ENCODE results near the gene SYT2. TPM values are rescaled to one million over a fixed set of nuclear protein-coding genes. Genes with fewer than 3 reads are reported as not detected.
"Not testable (repeated sequence)": the region's sequence is repeated elsewhere in the genome, so short reads cannot be mapped to it uniquely, and the experiment has no call there.

The SYT2 gene
- total RNA-seq, 1 donor from 2014 or later, result not detected

- H3K27me3 Mint-ChIP-seq, result no peaks in the 10 kb centered on the region
- H3K36me3 Mint-ChIP-seq (ENCODE audit: low read depth), result peaks cover 5% of the 10 kb centered on the region
- intact Hi-C loops (cut with micrococcal nuclease), result no loop called here
- no peak for ATAC-seq (ENCODE audit: low read depth)
- H3K9me3 Mint-ChIP-seq, result no peaks in the 10 kb centered on the region
- no peak overlapping the region for H3K27ac Mint-ChIP-seq
- ChIA-PET POLR2A (no interaction called here), CTCF (interaction anchor here (1.0 to 1.9 kb wide), 3 partner anchors 10 to 60 kb away, joined by 3 to 5 read pairs (median 3); no protein-coding TSS in a partner anchor)
- no peak overlapping the region for H3K4me3 Mint-ChIP-seq
- H3K4me1 Mint-ChIP-seq, result peaks cover 29% of the 10 kb centered on the region
- TF ChIP-seq CTCF (IDR thresholded peaks at IDR 0.05), result no peak
- DNase-seq, result no peak
These were observed 148.4 kb downstream of the SYT2 start for GRCh38 chr1:202561726-202562443.

GRCh38 chr1:202561240-202561639, 149.0 kb downstream of the SYT2 start:
- no peak for TF ChIP-seq CTCF (IDR thresholded peaks at IDR 0.05)
- CTCF ChIA-PET, result interaction anchor here (0.6 to 1.9 kb wide), 2 partner anchors 10 to 17 kb away, joined by 3 to 5 read pairs; no protein-coding TSS in a partner anchor
- intact Hi-C loops (cut with micrococcal nuclease), result no loop called here
- H3K36me3 Mint-ChIP-seq (ENCODE audit: low read depth), result peaks cover 5% of the 10 kb centered on the region
- no peak overlapping the region for H3K27ac Mint-ChIP-seq
- POLR2A ChIA-PET, result no interaction called here
- DNase-seq (no peak), ATAC-seq (ENCODE audit: low read depth) (no peak)
- H3K27me3 Mint-ChIP-seq, result no peaks in the 10 kb centered on the region
- H3K4me3 Mint-ChIP-seq, result no peak overlapping the region
- peaks cover 25% of the 10 kb centered on the region for H3K4me1 Mint-ChIP-seq
- no peaks in the 10 kb centered on the region for H3K9me3 Mint-ChIP-seq

- H3K27ac Mint-ChIP-seq; ATAC-seq (ENCODE audit: low read depth); POLR2A ChIA-PET; H3K36me3 Mint-ChIP-seq (ENCODE audit: low read depth); intact Hi-C loops (cut with micrococcal nuclease); H3K27me3 Mint-ChIP-seq; DNase-seq; H3K9me3 Mint-ChIP-seq; H3K4me3 Mint-ChIP-seq; CTCF ChIA-PET: not testable (repeated sequence)
- peaks cover 19% of the 10 kb centered on the region for H3K4me1 Mint-ChIP-seq
These were observed 152.6 kb downstream of the SYT2 start for GRCh38 chr1:202557662-202558061.

- H3K36me3 Mint-ChIP-seq (ENCODE audit: low read depth); H3K4me3 Mint-ChIP-seq; H3K27me3 Mint-ChIP-seq; CTCF ChIA-PET; POLR2A ChIA-PET; intact Hi-C loops (cut with micrococcal nuclease); H3K27ac Mint-ChIP-seq; ATAC-seq (ENCODE audit: low read depth); H3K9me3 Mint-ChIP-seq; DNase-seq: not testable (repeated sequence)
- H3K4me1 Mint-ChIP-seq, result peaks cover 20% of the 10 kb centered on the region
These were observed 154.2 kb downstream of the SYT2 start for GRCh38 chr1:202556037-202556436.

- POLR2A ChIA-PET; H3K36me3 Mint-ChIP-seq (ENCODE audit: low read depth); H3K9me3 Mint-ChIP-seq; H3K27me3 Mint-ChIP-seq; H3K4me3 Mint-ChIP-seq; ATAC-seq (ENCODE audit: low read depth); H3K27ac Mint-ChIP-seq; DNase-seq; intact Hi-C loops (cut with micrococcal nuclease): not testable (repeated sequence)
- CTCF ChIA-PET, result interaction anchor here (1.4 kb wide), 1 partner anchor 17 kb away, joined by 6 read pairs; no protein-coding TSS in a partner anchor
- peaks cover 20% of the 10 kb centered on the region for H3K4me1 Mint-ChIP-seq
These were observed 155.6 kb downstream of the SYT2 start for GRCh38 chr1:202554619-202555018.

- no peaks in the 10 kb centered on the region for H3K9me3 Mint-ChIP-seq
- no peaks in the 10 kb centered on the region for H3K36me3 Mint-ChIP-seq (ENCODE audit: low read depth)
- ATAC-seq (ENCODE audit: low read depth), result peak; percentile 96
- no peak overlapping the region for H3K4me3 Mint-ChIP-seq
- ChIA-PET POLR2A (interaction anchor here (0.9 kb wide), 1 partner anchor 12 kb away, joined by 4 read pairs; no protein-coding TSS in a partner anchor), CTCF (interaction anchor here (1.4 kb wide), 1 partner anchor 18 kb away, joined by 6 read pairs; no protein-coding TSS in a partner anchor)
- no peak for DNase-seq
- peak overlapping the region; percentile 54 for H3K27ac Mint-ChIP-seq
- intact Hi-C loops (cut with micrococcal nuclease), result no loop called here
- H3K4me1 Mint-ChIP-seq, result peaks cover 20% of the 10 kb centered on the region
- TF ChIP-seq CTCF (IDR thresholded peaks at IDR 0.05), result no peak
- H3K27me3 Mint-ChIP-seq, result no peaks in the 10 kb centered on the region
These were observed 156.7 kb downstream of the SYT2 start for GRCh38 chr1:202553560-202554038.

GRCh38 chr1:202553078-202553477, 157.2 kb downstream of the SYT2 start:
- CTCF ChIA-PET; H3K9me3 Mint-ChIP-seq; intact Hi-C loops (cut with micrococcal nuclease); H3K4me3 Mint-ChIP-seq; DNase-seq; H3K27me3 Mint-ChIP-seq; H3K36me3 Mint-ChIP-seq (ENCODE audit: low read depth): not testable (repeated sequence)
- Mint-ChIP-seq H3K27ac (peak overlapping the region; percentile 54), H3K4me1 (peaks cover 20% of the 10 kb centered on the region)
- POLR2A ChIA-PET, result interaction anchor here (0.9 kb wide), 1 partner anchor 13 kb away, joined by 4 read pairs; no protein-coding TSS in a partner anchor
- ATAC-seq (ENCODE audit: low read depth), result peak; percentile 19

- DNase-seq; intact Hi-C loops (cut with micrococcal nuclease); ATAC-seq (ENCODE audit: low read depth); H3K4me3 Mint-ChIP-seq; POLR2A ChIA-PET; H3K27me3 Mint-ChIP-seq; CTCF ChIA-PET; H3K36me3 Mint-ChIP-seq (ENCODE audit: low read depth); H3K9me3 Mint-ChIP-seq: not testable (repeated sequence)
- peak overlapping the region; percentile 54 for H3K27ac Mint-ChIP-seq
- H3K4me1 Mint-ChIP-seq, result peaks cover 20% of the 10 kb centered on the region
These were observed 157.6 kb downstream of the SYT2 start for GRCh38 chr1:202552615-202553014.

Measured in activated B cell treated with CpG ODN at 0.5 μM for 24 hours (primary cell).